ENCODE results near the gene GMDS. TPM values are rescaled to one million over a fixed set of nuclear protein-coding genes. Genes with fewer than 3 reads are reported as not detected.

GMDS gene
- total RNA-seq, 2 donors from 2014 or later, result 19.6 to 36.3 TPM

- Mint-ChIP-seq H3K4me3 (no peak overlapping the region), H3K4me1 (peaks cover 6% of the 10 kb centered on the region), H3K9me3 (no peaks in the 10 kb centered on the region), H3K27me3 (no peaks in the 10 kb centered on the region), H3K27ac (peak overlapping the region; percentile 39), H3K36me3 (ENCODE audit: low read depth) (no peaks in the 10 kb centered on the region)
- ATAC-seq (replicated peaks), result no peak
Observed at GRCh38 chr6:2228392-2228791, 17.0 kb downstream of the GMDS start.

- no peak overlapping the region for H3K4me3 Mint-ChIP-seq
- H3K27ac Mint-ChIP-seq, result no peak overlapping the region
- no peaks in the 10 kb centered on the region for H3K36me3 Mint-ChIP-seq (ENCODE audit: low read depth)
- H3K9me3 Mint-ChIP-seq, result no peaks in the 10 kb centered on the region
- H3K27me3 Mint-ChIP-seq, result no peaks in the 10 kb centered on the region
- peaks cover 14% of the 10 kb centered on the region for H3K4me1 Mint-ChIP-seq
- ATAC-seq (replicated peaks), result no peak
Observed at GRCh38 chr6:2226775-2227174, 18.6 kb downstream of the GMDS start.

- H3K36me3 Mint-ChIP-seq (ENCODE audit: low read depth), result no peaks in the 10 kb centered on the region
- H3K9me3 Mint-ChIP-seq, result no peaks in the 10 kb centered on the region
- no peak overlapping the region for H3K27ac Mint-ChIP-seq
- no peaks in the 10 kb centered on the region for H3K27me3 Mint-ChIP-seq
- H3K4me1 Mint-ChIP-seq, result peaks cover 18% of the 10 kb centered on the region
- H3K4me3 Mint-ChIP-seq, result no peak overlapping the region
- peak; percentile 44 for ATAC-seq (replicated peaks)
Observed at GRCh38 chr6:2225422-2226392, 19.7 kb downstream of the GMDS start.

GRCh38 chr6:2224847-2225382, 20.5 kb downstream of the GMDS start:
- peaks cover 18% of the 10 kb centered on the region for H3K4me1 Mint-ChIP-seq

DNA sequence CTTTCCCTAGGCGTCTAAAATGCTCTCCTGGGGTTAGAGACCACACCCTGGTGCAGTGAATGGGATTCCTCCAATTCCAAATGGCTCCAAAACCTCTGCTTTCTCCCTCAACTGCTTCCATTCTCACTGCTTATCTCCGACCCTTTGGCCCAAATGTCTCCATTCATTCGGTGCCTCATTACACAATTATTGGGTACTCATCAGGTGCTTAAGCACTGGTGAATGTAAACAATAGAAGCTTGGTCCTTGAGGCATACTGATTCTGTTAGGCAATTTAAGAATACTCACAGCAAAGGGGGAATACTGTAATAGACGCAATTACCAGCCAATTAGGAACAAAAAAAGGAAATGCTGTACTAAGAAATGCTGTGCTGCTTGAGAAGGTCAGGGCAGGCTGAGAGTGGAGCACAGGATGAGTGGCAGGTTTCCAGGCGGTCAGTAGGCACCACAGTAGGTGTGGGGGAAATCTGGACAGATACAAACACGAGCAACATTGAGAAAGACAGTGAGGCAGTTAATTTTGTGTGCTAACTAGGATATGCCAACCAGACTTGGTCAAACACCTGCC, 23.0 kb downstream of the GMDS start:
- no peaks in the 10 kb centered on the region for H3K27me3 Mint-ChIP-seq
- no peaks in the 10 kb centered on the region for H3K9me3 Mint-ChIP-seq
- H3K4me3 Mint-ChIP-seq, result peak overlapping the region; percentile 78
- H3K36me3 Mint-ChIP-seq (ENCODE audit: low read depth), result no peaks in the 10 kb centered on the region
- H3K27ac Mint-ChIP-seq, result peak overlapping the region; percentile 87
- H3K4me1 Mint-ChIP-seq, result peaks cover 18% of the 10 kb centered on the region
- ATAC-seq (replicated peaks), result no peak

More at GRCh38 chr6:2224847-2225382, 20.5 kb downstream of the GMDS start:
- no peaks in the 10 kb centered on the region for H3K27me3 Mint-ChIP-seq
- no peak overlapping the region for H3K4me3 Mint-ChIP-seq
- no peaks in the 10 kb centered on the region for H3K9me3 Mint-ChIP-seq
- ATAC-seq (replicated peaks), result no peak
- H3K36me3 Mint-ChIP-seq (ENCODE audit: low read depth), result no peaks in the 10 kb centered on the region
- H3K27ac Mint-ChIP-seq, result no peak overlapping the region

- no peaks in the 10 kb centered on the region for H3K36me3 Mint-ChIP-seq (ENCODE audit: low read depth)
- no peaks in the 10 kb centered on the region for H3K9me3 Mint-ChIP-seq
- peaks cover 18% of the 10 kb centered on the region for H3K4me1 Mint-ChIP-seq
- peak overlapping the region; percentile 78 for H3K4me3 Mint-ChIP-seq
- peak; percentile 26 for ATAC-seq (replicated peaks)
- H3K27me3 Mint-ChIP-seq, result no peaks in the 10 kb centered on the region
- peak overlapping the region; percentile 87 for H3K27ac Mint-ChIP-seq
Observed at GRCh38 chr6:2221726-2222274, 23.6 kb downstream of the GMDS start.

- Mint-ChIP-seq H3K36me3 (ENCODE audit: low read depth) (no peaks in the 10 kb centered on the region), H3K4me3 (no peak overlapping the region), H3K4me1 (peaks cover 21% of the 10 kb centered on the region), H3K9me3 (no peaks in the 10 kb centered on the region), H3K27ac (no peak overlapping the region), H3K27me3 (no peaks in the 10 kb centered on the region)
- no peak for ATAC-seq (replicated peaks)
Observed at GRCh38 chr6:2220154-2220553, 25.3 kb downstream of the GMDS start.

GRCh38 chr6:2218866-2219265, 26.5 kb downstream of the GMDS start:
- no peak for ATAC-seq (replicated peaks)
- no peak overlapping the region for H3K27ac Mint-ChIP-seq
- no peaks in the 10 kb centered on the region for H3K36me3 Mint-ChIP-seq (ENCODE audit: low read depth)
- H3K9me3 Mint-ChIP-seq, result no peaks in the 10 kb centered on the region
- no peak overlapping the region for H3K4me3 Mint-ChIP-seq
- no peaks in the 10 kb centered on the region for H3K27me3 Mint-ChIP-seq
- H3K4me1 Mint-ChIP-seq, result peaks cover 23% of the 10 kb centered on the region

DNA sequence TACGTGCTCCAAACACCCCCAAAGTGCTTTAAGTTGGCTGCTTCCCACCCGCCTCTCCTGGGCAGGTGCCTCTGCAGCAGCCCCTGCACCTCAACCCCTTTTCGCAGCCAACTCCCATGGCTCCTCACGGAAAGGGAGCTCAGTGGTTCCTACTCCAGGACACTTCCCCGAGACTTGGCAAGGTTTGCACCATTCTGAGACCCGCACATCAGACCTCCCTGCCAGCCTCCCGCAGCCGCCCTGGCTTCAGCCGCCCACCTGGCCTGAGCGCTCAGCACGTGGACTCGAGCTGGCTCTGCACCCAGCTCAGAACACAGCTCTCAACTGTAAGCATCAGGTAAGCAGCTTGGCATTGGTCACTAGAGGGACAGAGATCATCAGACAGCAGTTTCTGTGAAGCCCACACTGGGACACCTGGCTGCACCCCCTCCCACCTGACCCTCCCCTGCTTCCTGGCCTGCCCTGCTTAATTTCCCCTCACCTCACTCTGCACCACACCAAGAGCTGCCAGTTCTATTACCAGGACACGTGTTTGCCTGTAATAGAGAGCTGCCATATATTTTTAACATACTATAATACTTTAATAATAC, 28.5 kb downstream of the GMDS start:
- Mint-ChIP-seq H3K27ac (no peak overlapping the region), H3K36me3 (ENCODE audit: low read depth) (no peaks in the 10 kb centered on the region), H3K4me1 (peaks cover 11% of the 10 kb centered on the region), H3K9me3 (no peaks in the 10 kb centered on the region), H3K27me3 (no peaks in the 10 kb centered on the region), H3K4me3 (no peak overlapping the region)
- no peak for ATAC-seq (replicated peaks)

- H3K4me3 Mint-ChIP-seq, result no peak overlapping the region
- ATAC-seq (replicated peaks), result no peak
- H3K4me1 Mint-ChIP-seq, result peaks cover 9% of the 10 kb centered on the region
Observed at GRCh38 chr6:2215342-2215741, 30.1 kb downstream of the GMDS start.

DNA sequence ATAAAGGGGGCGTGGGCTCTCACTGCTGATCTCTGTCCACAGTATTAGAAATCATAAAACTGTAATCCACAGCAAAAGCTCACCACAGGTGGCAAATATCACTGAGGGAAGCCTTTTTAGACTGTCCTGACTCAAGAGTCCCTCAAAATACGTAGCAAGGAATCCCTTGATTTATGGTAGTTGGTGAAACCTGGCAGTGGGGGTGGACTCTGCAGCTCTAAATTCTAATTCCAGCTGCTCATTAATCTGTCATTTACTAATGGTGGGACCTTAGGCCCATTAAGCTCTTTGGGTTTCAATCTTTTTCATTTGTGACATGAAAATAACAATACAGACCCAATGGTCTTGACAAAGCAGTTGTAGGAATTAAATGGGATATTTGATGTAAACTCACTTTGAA, 32.3 kb downstream of the GMDS start:
- no peaks in the 10 kb centered on the region for H3K9me3 Mint-ChIP-seq
- no peak overlapping the region for H3K27ac Mint-ChIP-seq
- H3K27me3 Mint-ChIP-seq, result no peaks in the 10 kb centered on the region
- no peak for ATAC-seq (replicated peaks)
- no peak overlapping the region for H3K4me3 Mint-ChIP-seq
- peaks cover 9% of the 10 kb centered on the region for H3K4me1 Mint-ChIP-seq
- H3K36me3 Mint-ChIP-seq (ENCODE audit: low read depth), result no peaks in the 10 kb centered on the region

More at GRCh38 chr6:2215342-2215741, 30.1 kb downstream of the GMDS start:
- H3K36me3 Mint-ChIP-seq (ENCODE audit: low read depth), result no peaks in the 10 kb centered on the region
- H3K27me3 Mint-ChIP-seq, result no peaks in the 10 kb centered on the region
- no peaks in the 10 kb centered on the region for H3K9me3 Mint-ChIP-seq
- no peak overlapping the region for H3K27ac Mint-ChIP-seq

DNA sequence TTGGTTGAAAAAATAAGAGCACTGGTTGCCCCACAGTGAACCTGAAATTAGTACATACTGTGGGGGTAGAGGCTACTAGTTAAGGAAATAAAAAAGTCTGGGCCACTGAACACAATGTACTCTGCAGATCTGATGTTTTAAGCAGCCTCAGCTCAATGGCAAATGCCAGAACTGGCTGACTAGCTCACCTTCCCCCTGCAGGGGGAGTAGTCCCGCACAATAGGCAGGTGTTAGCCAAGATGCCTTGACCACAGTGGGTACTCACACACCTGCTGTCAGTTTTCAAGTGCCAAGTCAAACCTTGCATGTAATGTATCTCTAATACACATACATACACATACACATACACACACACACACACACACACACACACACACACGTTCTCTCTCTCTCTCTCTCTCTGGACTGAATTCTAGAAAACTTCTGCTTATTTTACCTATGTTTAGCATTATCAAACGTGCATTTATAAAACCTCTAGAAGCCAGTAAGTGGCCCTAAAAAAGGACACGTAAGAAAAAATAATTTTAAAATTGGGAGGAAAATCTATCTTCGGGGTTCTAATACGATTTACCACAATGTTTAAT, 36.1 kb downstream of the GMDS start:
- H3K27ac Mint-ChIP-seq, result no peak overlapping the region
- H3K4me1 Mint-ChIP-seq, result peaks cover 3% of the 10 kb centered on the region
- peak; percentile 63 for ATAC-seq (replicated peaks)
- no peak overlapping the region for H3K4me3 Mint-ChIP-seq
- no peaks in the 10 kb centered on the region for H3K36me3 Mint-ChIP-seq (ENCODE audit: low read depth)
- no peaks in the 10 kb centered on the region for H3K9me3 Mint-ChIP-seq
- no peaks in the 10 kb centered on the region for H3K27me3 Mint-ChIP-seq

- no peak for ATAC-seq (replicated peaks)
- H3K9me3 Mint-ChIP-seq, result no peaks in the 10 kb centered on the region
- no peaks in the 10 kb centered on the region for H3K27me3 Mint-ChIP-seq
- H3K27ac Mint-ChIP-seq, result no peak overlapping the region
- H3K4me1 Mint-ChIP-seq, result peaks cover 3% of the 10 kb centered on the region
- H3K4me3 Mint-ChIP-seq, result no peak overlapping the region
- H3K36me3 Mint-ChIP-seq (ENCODE audit: low read depth), result no peaks in the 10 kb centered on the region
Observed at GRCh38 chr6:2208468-2208867, 36.9 kb downstream of the GMDS start.

DNA sequence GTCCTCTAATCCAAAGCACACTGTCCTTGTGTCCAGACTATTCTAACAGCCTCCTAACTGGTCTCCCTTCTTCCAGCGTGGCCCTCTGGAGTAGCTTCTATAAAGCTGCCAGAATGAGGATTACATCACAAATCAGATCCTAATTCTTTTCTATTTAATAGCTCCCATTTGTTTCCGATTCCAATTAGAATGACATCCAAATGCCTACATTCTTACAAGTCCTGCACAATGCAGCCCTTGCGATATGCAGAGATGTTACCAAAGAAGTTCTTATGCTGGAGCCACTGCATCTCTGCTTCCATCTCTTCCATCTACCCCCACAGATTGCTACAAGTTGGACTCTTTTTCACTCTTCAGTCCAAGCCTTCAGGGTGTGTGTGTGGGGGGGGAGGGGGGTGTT, 40.0 kb downstream of the GMDS start:
- no peaks in the 10 kb centered on the region for H3K36me3 Mint-ChIP-seq (ENCODE audit: low read depth)
- H3K27me3 Mint-ChIP-seq, result no peaks in the 10 kb centered on the region
- H3K9me3 Mint-ChIP-seq, result no peaks in the 10 kb centered on the region
- H3K4me1 Mint-ChIP-seq, result no peaks in the 10 kb centered on the region
- H3K4me3 Mint-ChIP-seq, result no peak overlapping the region
- H3K27ac Mint-ChIP-seq, result no peak overlapping the region
- ATAC-seq (replicated peaks), result no peak
